Upper lobe of right lung (tissue), 1 donor: ENCODE results near the gene ENPP7. TPM values are rescaled to one million over a fixed set of nuclear protein-coding genes. Genes with fewer than 3 reads are reported as not detected.

Experiments
- ATAC-seq: fragments of 200-7000 bp; cut with Tn5 transposase; one replicate; pipeline ENCODE4 v1.9.1; 2020; ENCODE audit warnings: mild to moderate bottlenecking, moderate library complexity
- DNase-seq: peaks from one replicate; pipeline ENCODE4 v3.0.0-alpha.2; 2020
- H3K27ac ChIP-seq: fragments of 200-600 bp; one replicate; pipeline ENCODE4 v1.8.0; 2022
- H3K27me3 ChIP-seq: fragments of 200-600 bp; one replicate; pipeline ENCODE4 v1.8.0; 2022; ENCODE audit warnings: mild to moderate bottlenecking
- H3K36me3 ChIP-seq: fragments of 200-600 bp; one replicate; pipeline ENCODE4 v1.8.0; 2022
- H3K4me1 ChIP-seq: fragments of 200-600 bp; one replicate; pipeline ENCODE4 v1.8.0; 2022
- H3K4me3 ChIP-seq: fragments of 200-600 bp; one replicate; pipeline ENCODE4 v1.8.0; 2022; ENCODE audit warnings: mild to moderate bottlenecking
- H3K9me3 ChIP-seq: fragments of 200-600 bp; one replicate; pipeline ENCODE4 v1.8.0; 2022
- intact Hi-C: fragments of 100-400 bp; cut with DNase I; formaldehyde crosslinking; loops from one replicate; pipeline ENCODE4 v1.11.0; 2022
- total RNA-seq: library from RNA; stranded (reverse); fragmentation: NEBNext Ultra II Directional; extraction: Animal tissue kit (Norgen Biotek cat#: 25700); gene quantifications from one replicate; pipeline ENCODE4 v1.2.1, GENCODE V29; 2021
- TF ChIP-seq, protein P1 (sequence below): fragments of 200-600 bp; IDR thresholded peaks from one replicate; pipeline ENCODE4 v1.8.0; 2022; ENCODE audit warnings: antibody characterized with exemption
- donor health status: DM: no; HTN: yes; CAD: no; lungs with severe emphysema.

The ENPP7 gene
- total RNA-seq, 1 donor from 2014 or later: not detected

DNA sequence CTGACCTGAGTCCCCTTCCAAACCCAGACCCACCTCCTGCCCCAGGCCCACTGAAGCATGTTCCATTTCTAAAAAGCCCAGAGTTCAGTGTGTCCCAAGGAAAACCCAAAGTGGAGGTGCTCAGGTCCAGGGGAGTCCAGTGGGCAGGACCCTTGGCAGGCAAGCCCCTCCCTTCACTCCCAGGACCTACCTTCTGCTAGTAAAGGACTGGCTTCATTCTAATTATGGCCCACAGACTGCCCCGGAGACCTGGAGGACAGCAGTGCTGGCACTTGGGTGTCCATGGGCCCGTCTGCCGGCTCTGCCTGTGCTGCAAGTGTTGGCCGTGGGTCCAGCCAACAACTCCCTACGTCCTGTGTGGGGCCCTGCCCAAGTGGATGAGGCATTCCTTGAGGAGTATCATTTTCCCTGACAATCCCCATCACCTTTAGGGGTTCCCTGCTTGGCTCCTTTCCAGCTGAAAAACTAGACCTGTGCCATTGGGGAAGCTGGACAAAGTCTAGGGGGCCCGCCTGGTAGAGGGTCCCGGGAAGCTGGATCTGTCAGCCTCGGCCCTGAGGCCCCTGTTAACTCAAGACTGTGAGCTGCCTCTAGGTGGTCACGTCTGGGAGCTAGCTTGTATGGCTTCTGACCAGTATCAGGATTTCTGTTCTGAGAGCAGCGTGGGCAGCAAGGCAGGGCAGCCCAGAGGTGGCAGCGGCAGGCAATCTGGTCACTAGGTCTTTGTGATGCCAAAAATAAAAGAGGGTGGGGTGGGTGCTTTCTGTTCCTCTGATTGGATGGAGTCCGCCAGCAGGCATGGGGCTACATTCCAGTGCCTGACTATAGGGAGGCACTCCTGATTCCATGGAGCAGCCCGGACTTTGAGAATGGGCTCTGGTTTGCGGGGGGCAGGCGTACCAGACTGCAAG is 55.4 kb downstream of the ENPP7 start:
- TF ChIP-seq, protein P1, sequence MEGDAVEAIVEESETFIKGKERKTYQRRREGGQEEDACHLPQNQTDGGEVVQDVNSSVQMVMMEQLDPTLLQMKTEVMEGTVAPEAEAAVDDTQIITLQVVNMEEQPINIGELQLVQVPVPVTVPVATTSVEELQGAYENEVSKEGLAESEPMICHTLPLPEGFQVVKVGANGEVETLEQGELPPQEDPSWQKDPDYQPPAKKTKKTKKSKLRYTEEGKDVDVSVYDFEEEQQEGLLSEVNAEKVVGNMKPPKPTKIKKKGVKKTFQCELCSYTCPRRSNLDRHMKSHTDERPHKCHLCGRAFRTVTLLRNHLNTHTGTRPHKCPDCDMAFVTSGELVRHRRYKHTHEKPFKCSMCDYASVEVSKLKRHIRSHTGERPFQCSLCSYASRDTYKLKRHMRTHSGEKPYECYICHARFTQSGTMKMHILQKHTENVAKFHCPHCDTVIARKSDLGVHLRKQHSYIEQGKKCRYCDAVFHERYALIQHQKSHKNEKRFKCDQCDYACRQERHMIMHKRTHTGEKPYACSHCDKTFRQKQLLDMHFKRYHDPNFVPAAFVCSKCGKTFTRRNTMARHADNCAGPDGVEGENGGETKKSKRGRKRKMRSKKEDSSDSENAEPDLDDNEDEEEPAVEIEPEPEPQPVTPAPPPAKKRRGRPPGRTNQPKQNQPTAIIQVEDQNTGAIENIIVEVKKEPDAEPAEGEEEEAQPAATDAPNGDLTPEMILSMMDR: no peak

DNA sequence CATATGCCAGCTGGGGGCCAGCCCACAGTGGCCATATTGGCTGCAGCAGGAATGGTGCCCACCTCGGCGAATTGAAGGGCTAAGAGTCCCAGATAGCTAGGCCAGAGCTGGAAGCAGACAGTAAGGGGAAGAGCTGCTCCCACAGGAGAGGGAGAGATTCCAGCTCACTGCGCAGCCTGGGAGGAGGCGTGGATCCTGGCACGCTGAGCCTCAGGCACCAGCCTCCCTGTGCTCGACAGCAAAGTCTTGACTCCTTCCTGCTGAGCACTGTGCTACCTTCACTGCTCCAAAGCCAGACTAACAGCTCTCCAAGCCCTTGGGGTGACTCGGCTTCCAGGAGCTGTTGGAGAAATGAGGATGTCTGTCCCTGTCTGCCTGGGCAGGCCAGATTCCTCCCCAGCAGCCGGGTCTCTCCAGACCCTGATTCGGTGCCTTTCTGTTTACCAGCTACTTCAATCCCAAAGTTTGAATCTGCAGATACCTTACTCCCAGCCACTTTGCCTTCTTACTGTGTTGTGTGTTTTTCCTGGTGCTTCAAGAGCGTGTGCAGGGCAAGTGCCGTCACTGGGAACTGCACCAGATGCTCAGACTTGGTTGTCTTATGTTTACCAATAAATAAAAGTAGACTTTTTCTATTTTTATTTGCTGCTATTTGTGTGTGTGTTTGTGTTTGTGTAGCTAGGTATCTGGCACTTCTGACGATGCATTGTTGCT is 56.3 kb downstream of the ENPP7 start:
- DNase-seq: peak; percentile 48
- no peak for ATAC-seq
- Histone ChIP-seq H3K36me3 (no peaks in the 10 kb centered on the region), H3K4me1 (peaks cover 12% of the 10 kb centered on the region), H3K27ac (no peak overlapping the region), H3K27me3 (peaks cover 81% of the 10 kb centered on the region), H3K4me3 (no peak overlapping the region), H3K9me3 (no peaks in the 10 kb centered on the region)
- TF ChIP-seq, protein P1: no peak
- intact Hi-C loops: loop anchor here (10.0 kb wide), 2 partner anchors 128 to 188 kb away; no protein-coding TSS in a partner anchor

More for the DNA sequence above, 55.4 kb downstream of the ENPP7 start:
- Histone ChIP-seq H3K27ac (no peak overlapping the region), H3K4me3 (no peak overlapping the region), H3K27me3 (peaks cover 78% of the 10 kb centered on the region), H3K36me3 (no peaks in the 10 kb centered on the region), H3K9me3 (no peaks in the 10 kb centered on the region), H3K4me1 (peaks cover 12% of the 10 kb centered on the region)
- no peak for DNase-seq
- intact Hi-C loops: loop anchor here (10.0 kb wide), 2 partner anchors 129 to 189 kb away; no protein-coding TSS in a partner anchor
- no peak for ATAC-seq

DNA sequence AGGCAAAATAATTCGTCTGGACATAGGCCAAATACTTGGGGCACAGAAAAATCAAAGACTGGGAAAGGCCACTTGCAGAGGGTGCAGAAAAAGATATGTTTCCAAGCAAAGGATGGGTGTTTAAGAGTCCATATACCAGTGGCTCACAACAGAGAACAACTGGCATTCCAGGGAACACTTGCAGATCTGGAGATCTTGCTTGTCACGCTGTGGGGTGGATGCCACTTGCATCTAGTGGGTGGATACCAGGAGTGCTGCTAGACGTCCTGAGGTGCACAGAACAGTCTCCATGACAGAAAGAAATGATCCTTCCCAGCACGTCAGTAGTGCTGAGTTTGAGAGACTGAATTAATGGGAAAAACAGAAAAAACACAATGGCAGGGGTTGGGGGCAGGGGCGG is 57.7 kb downstream of the ENPP7 start:
- H3K27me3 ChIP-seq: peaks cover 90% of the 10 kb centered on the region
- no peak overlapping the region for H3K27ac ChIP-seq
- DNase-seq: peak; percentile 31
- H3K4me3 ChIP-seq: no peak overlapping the region
- intact Hi-C loops: loop anchor here (10.0 kb wide), 2 partner anchors 126 to 186 kb away; no protein-coding TSS in a partner anchor
- TF ChIP-seq, protein P1: no peak
- ATAC-seq: no peak
- peaks cover 12% of the 10 kb centered on the region for H3K4me1 ChIP-seq
- H3K36me3 ChIP-seq: no peaks in the 10 kb centered on the region
- no peaks in the 10 kb centered on the region for H3K9me3 ChIP-seq

- no peaks in the 10 kb centered on the region for H3K9me3 ChIP-seq
- H3K27ac ChIP-seq: no peak overlapping the region
- no peaks in the 10 kb centered on the region for H3K36me3 ChIP-seq
- intact Hi-C loops: loop anchor here (10.0 kb wide), 2 partner anchors 126 to 186 kb away; no protein-coding TSS in a partner anchor
- no peak overlapping the region for H3K4me3 ChIP-seq
- TF ChIP-seq, protein P1: no peak
- peaks cover 83% of the 10 kb centered on the region for H3K27me3 ChIP-seq
- no peak for DNase-seq
- peak; percentile 8 for ATAC-seq
- peaks cover 12% of the 10 kb centered on the region for H3K4me1 ChIP-seq
These were observed 58.5 kb downstream of the ENPP7 start for GRCh38 chr17:79788989-79789942.
